ENCODE results near the gene IGFL2.

DNA sequence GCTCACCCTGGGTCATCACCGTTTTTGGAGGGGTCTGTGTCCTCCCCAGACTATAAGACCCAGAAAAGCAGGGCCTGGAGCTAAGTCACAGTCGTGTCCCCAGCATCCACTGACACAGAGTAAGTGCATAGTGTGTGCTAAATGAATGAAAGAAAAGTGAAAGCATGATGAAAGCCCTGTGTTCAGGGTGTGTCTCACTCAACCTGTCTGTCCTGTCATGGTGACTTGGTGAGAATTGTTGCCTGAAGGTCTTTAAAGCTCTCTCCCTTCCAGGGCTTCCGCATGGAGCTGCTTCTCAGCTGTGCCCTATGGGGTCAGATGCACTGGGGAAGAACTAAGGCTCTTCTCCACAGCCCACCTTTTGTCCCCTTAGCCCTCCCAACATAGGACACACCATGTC lies 61.0 kb downstream of the IGFL2 start:
- TF ChIP-seq, protein P1, sequence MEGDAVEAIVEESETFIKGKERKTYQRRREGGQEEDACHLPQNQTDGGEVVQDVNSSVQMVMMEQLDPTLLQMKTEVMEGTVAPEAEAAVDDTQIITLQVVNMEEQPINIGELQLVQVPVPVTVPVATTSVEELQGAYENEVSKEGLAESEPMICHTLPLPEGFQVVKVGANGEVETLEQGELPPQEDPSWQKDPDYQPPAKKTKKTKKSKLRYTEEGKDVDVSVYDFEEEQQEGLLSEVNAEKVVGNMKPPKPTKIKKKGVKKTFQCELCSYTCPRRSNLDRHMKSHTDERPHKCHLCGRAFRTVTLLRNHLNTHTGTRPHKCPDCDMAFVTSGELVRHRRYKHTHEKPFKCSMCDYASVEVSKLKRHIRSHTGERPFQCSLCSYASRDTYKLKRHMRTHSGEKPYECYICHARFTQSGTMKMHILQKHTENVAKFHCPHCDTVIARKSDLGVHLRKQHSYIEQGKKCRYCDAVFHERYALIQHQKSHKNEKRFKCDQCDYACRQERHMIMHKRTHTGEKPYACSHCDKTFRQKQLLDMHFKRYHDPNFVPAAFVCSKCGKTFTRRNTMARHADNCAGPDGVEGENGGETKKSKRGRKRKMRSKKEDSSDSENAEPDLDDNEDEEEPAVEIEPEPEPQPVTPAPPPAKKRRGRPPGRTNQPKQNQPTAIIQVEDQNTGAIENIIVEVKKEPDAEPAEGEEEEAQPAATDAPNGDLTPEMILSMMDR (conservative IDR thresholded peaks at IDR 0.05; ENCODE audit: low read length): no peak
- no peak for TF ChIP-seq EZH2phosphoT487 (IDR thresholded peaks at IDR 0.05; ENCODE audit: borderline replicate concordance)
